D341Med (cell line): Measurements from ENCODE around the gene KCNG1.
A peak's percentile ranks its signal among the peaks of the same experiment; 100 is the strongest.

Experiments
- DNase-seq: peaks from one replicate; pipeline ENCODE4 v3.0.0; 2012; ENCODE audit warnings: low spot score

The KCNG1 gene

DNA sequence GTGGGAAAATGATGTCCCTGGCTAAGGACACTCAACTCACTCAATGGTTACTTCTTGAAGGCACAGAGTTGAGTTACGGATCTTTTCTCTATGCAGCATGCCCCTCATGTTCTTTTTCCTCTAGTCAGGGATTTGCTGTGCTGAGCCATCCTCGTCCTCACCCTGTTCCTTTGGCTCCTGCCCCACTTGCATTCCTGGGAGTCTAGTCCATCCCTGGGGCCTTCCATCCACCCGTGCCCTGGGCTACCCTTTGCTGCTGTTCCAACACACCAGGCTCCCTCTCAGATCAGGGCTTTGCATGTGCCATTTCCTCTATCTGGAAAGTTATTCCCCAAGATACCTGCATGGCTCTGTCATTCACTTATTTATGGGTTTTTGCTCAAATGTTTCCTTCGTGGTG, 13.3 kb upstream of the KCNG1 start:
- DNase-seq: no peak

DNA sequence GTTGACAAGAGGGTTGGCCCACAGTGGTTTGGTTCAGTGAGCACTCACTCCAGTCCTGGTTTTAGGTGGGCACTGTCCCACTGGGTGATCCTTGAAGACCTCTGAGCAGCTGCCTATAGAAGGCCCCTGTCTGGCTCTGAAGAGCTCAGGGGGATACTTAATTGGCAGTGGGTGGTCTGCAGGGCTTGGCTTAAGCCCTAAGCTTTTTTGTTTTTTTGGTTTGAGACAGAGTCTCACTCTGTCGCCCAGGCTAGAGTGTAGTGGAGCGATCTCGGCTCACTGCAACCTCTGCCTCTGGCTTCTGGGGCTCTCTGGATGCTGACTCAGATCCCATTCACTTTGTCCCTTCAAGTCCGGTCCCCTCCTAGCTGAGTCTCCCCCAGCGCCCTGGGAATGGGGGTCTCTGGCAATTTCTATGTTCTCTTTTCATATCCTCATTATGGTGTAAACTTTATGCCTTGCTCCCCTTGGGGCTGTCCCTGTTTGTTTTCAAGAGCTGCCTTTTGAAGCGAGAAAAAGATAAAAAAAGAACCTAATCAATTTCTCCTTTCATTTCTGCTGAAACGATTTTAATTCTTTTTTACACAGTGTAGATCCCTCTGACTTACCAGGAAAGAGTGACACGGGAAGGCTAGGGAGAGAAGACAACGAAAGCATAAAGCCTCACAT, 12.2 kb upstream of the KCNG1 start:
- no peak for DNase-seq

DNA sequence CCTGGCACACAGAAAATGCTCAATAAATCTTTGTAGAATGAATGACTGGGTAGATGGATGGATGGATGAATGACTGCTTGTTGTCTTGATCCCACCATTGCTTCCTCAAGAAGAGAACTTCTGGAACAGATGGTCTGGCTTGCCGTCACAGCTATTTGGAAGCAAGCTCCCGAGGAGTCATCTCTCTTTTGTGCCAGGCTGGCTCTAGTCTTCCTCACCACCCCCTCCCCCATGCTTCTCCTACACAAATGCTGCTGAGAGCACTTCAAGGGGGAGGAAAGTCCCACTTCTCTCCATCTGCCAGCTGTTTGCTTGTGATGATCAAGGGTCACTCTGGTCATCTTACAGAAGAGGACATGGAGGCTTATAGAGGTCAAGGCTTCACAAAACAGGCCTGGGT, 11.6 kb upstream of the KCNG1 start:
- DNase-seq: no peak

DNA sequence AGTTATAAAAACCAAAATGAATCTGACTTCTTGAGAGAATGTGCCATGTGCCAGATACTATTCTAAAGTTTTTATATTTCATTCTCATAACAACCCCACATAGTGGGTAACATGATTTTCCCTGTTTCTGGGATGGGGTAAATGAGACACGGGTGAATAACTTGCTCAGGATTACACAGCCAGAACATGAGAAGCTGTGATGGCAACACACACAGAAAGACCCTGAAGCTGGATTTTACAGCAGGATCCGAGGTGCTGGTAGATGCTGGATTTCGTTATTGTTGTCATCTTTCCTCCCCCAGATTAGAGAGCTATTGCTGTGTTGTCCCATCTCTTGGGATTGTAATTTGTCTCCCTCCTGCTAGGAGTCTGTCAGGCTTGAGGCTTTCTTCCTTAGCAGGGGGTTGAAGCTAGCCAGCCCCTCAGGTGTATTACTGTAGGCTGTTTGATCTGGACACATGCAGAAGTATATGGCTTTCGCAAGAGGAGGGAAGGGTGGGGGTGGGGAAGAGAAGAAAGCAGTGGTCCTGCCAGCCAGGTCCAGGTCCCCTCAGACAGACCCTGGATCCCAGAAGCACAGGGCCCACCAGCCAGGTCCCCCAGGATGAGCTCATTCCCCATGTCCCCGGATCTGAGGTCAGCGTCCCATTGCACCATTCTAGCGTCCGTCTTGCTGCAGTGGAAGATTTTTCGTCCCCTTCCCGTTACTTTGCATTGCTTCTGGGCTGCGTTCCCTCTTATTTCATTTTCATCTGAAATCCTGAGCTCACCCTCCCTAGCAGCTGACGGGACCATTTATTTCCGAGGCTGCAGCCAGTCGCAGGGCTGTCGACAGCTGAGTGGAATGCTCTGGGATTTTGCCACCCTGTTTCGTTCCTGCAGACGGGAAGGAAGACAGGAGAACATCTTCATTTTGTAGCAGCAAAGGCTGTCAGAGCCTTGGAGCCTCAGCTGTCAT, 7.3 kb upstream of the KCNG1 start:
- DNase-seq: no peak

DNA sequence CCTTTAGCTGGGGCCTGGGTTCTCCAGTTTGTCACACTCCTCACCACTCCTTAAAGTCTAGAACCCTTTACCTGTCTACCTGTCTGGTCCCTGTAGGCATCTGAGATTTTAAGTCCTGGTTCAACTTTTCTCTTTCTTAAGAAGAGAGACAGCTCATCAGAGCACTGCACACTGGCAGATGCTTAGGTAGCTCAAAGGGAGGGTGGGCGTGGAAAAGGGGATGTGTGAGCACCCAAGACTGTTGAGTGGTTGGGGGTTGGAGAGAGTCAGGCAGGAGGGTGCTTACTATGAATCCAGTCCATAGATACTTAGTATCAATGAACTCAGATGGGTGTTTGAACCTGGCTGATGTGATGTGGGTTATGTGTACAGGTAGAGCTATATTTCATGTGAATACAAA, 6.6 kb upstream of the KCNG1 start:
- no peak for DNase-seq

DNA sequence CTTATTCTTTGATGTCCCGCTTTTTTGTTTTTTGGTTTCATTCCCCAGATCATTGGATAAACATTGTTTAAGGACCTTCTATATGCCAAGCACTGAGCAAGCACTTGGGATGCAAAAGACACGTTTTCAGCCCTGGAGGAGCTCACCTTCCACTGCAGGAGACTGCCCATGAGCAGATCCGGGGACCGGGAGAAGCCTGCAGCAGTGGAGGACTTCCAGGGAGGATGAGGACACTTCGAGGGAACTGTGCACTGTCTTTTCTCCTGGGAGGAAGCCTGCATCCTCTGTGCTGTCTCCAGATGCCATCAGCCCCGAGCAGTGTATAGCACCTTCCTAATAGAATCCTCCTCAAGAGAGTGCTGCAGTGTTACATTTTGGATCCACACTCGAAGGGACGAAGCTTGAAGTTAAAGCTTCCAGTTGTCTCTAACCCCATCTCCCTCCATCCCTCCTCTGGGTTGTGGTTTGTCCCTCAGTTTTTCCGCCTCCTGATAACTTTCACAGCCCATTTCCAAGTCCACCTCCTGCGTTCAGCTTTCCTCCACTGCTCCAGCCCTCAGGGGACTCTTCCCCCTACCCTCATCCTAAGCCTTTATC, 5.8 kb upstream of the KCNG1 start:
- DNase-seq: no peak

DNA sequence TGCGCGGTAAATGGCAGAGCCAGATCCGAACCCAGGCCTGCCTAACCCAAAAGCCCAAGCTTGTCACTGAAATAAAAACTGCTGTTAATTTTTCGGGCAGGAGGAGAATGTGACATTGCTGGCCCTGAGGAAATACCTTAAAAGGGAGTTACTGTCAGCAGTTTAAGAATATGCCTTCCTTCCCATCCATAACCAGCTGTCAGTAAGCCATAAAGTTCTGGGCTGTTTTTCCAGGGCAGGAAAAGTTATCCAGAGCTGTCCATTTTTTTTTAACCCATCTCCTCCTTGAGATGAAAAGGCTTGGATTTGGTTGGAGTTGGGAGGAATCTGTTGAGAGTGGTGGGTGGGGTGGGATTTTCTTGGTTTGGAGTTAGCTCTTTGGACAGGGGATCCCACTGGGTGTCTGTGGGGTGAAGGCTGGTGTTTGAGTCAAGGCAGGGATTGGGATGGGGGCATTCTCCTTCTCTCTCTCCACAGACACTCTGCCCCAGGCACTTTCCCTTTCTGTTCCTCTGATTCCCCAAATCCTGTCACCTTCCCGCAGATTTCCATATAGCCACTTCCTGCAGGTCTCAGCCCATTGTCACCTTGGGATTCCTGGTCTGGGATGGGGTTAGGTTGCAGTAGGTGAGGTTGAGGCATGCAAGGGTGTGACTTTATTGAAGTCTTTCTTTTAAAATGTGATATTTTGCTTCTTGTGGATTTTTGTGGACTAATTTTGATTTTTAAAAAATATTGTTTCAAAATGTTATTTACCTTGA, 4.3 kb upstream of the KCNG1 start:
- no peak for DNase-seq

DNA sequence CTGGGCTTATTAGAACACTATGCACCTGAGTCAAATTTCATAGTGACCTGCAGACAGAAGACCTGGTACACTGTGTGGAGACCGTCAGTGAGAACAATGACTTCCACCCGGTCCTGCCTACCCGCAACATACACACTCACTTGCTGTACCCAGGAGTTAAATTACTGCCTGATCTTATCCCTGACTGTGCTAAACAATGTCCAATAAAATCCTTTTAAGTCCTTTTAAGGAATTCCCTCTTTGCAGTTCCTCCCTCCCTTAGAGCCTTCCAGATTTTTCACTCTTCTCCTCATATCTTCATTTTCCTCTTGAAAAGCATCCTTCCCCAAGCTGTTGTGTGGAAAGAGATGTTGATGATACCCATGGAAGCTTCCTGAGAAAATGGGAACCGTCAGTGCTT, 3.4 kb upstream of the KCNG1 start:
- no peak for DNase-seq

DNA sequence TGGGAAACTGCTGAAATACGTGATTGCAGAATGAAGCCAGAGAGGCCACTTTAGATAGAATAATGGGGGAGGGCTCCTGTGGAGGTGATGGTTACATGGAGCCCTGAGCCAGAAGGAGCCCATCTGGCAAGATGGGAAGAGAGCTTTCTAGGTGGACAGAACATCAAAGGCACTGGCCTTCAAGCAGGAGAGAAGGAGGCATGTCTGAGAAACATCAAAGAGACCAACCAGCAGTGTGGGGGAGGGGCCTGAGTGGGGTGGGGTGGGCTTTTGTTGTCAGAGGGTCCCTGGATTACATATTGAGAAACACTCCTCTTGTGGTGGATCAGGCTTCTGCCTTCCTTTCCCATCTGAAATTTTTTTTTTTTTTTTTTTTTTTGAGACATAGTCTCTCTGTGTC, 1.9 kb upstream of the KCNG1 start:
- no peak for DNase-seq

DNA sequence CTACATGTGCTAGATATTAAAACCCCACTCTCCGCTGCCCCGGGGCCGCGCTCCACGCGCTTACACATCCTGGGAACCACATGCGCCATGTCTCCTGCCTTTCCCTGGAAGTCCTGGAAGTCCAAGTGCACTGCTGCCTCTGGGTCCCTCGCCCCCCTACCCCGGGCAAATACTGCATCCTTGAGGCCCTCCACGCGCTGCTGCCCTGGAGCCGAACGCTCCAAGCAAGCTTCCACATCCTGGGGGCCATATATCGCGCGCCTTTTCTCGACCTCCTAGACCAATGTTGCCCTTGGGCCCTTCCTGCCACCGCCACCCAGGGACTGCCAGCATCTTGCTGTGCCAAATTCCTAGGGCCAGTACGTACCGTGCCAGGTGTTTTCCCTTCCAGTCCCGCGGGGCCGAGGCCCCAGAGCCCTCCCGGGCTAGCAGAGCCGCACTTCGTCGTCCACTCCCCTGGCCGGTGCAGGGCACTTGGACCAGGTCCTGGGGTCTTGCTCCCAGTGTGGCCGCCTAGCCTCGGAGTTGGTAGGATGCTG, 779 bp upstream of the KCNG1 start:
- DNase-seq: no peak

DNA sequence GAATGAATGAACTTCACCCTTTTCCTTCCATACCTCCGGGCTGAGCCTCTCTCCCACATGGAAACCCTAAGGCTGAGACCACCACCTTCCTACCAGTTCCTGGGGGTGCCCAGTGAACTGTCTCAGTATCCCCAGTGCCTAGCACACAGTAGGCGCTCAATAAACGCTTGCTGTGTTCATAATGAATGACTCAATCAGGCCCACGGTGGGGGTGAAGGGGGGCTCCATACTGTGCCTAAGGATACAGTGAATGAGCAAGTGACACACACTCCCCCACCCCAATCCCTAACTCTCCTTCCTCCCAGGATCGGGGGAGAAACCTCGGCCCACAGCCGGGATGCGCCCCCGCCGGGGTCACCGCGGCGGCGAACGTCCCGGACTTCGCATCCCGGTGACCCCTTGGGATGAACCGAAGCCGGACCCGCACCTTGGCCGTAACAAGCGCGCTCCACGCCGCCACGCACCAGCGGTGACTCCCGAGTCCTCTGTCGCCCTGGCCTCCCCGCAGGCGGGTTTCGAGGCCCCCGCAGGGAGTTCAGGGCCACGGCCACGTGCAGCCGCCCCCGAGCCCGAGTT, 592 bp downstream of the KCNG1 start:
- no peak for DNase-seq

DNA sequence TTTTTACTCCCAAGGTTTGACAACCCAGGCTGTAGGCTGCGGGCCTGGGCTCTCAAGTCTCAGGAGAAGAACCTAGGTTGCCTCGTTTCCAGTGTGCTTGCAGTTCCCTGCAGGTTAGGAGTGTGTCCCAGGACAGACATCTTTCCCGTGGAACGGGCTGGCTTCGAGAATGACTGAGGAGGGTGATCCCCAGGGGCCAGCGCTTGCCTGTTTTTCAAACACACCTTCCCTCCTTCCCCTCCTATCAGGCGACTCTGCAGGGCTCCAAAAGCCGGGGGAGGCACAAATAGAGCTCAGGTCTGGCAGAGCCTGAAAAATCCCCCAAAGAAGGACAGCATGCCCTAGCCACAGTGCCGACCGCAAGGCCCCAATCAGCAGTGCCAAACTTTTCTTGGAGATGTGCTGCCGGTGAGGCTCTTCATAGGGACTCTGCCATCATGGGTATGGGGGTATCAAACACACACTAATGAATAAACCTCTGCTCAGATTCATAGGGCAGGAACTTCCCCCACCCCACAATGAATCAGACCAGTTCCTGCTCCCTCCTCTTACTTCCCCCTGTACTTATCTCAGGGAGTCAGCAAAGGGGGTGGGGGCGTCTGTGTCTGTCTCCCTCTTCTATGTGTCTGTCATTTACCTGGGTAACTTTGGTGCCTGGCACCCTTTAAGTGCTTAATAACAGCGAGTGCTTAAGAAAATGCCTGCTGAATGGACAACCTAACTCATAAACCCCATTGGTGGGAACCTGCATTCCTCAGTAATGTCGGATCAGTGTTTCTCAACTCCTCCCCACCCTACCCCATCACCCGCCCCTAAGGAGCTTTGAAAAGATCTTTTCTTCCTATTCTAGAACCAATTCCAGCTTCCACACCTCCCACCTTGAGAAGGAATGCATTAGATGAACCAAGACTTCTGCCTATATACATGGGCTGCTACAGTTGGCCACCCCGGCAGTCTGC, 1.6 kb downstream of the KCNG1 start:
- no peak for DNase-seq

DNA sequence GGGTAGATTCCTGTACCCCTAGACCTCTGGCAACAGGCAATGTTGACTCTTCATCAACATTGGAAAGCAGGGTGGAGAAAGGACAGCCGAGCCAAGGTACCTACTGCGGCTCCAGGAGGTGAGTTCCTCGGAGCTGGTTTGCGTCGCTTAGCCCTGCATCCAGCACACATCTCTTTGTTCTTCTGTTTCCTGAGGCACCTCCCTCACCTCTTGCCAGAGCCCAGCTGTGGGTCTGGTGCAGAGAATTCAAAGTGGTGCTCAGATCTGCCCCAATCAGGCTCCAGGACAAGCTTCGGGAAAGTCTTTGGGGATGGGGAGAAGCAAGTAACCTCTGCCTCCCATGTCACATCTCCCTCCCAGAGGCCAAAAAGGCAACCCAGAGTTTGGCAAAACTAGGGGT, 2.2 kb downstream of the KCNG1 start:
- DNase-seq: no peak

DNA sequence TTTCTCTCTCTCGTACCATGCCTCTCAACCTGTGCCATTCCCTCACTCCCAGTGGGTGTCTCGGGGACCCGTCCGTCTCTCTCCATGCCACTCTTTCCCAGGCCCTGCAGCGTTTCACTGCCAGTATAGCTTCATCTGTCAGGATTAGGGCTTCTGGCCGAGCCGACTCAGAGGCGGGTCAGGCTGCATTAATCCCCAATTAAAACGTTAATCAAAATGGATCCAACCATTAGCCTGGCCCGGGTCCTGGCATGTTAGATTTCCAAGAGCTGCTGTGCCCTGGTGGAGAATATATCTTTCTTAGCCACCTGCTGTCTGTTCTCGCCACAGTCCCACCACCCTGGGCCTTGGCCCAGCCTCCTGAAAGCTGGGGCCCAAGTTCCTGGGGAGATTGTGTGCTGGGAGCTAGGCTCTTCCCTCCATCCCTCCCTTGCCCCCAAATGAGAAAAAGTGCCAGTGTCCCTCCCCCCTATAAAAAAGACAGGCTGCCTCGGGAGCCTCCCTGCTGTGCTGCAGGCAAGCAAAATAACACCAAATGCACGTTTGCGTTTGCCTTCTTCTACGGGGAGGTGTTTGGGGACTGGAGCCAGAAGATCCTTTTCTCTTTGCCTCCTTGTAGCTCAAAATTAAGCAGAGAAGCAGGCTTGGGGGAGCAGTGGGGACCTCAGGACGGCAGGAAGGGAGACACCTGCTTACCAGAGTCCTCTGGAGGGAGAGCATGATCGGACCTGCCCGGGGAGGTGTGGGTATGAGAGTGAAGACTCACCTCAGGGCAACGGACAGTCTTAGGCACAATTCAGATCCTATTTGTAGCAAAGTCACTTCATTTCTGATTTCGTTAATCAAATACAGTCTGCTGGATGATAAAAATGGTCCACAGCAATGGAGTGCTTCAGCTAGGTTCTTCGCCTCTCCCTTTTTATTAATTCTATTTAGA, 3.0 kb downstream of the KCNG1 start:
- DNase-seq: peak; percentile 63

DNA sequence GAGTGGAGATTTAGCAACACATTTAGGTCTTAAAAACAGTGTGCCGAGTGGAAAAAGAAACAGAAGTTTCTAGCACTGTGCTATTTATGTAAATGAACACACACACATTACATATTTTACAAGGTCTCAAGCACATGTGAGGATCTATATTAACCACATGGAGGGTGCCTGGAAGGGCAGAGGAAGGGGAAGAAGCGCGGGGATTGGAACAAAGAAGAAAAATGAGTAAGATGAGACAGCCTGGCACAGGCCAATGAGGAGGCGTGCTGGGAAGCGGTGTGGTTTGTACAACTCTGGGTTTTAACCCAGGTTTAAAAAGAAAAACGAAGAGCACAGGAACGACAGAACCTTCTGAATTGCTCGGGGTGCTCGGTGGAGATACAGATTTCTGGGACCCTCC, 5.7 kb downstream of the KCNG1 start:
- no peak for DNase-seq

DNA sequence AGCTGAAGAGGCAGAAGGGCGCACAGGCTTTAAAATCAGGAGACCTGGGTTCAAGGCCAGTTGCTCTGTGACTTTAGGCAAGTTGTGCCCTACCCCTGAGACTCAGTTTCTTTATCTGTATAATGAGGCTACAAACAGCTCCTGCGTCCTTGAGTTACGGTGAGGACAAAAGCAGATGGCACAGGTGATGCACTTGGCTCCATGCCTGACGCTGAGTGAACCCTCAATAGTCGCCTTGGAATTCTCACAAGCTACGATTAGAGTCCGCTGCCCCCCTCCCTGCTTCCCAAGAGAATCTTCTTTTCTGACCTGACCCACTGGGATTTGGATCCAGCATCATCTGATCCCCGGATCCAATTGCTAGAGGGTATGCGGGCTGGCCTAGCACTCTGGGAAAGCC, 6.4 kb downstream of the KCNG1 start:
- no peak for DNase-seq

DNA sequence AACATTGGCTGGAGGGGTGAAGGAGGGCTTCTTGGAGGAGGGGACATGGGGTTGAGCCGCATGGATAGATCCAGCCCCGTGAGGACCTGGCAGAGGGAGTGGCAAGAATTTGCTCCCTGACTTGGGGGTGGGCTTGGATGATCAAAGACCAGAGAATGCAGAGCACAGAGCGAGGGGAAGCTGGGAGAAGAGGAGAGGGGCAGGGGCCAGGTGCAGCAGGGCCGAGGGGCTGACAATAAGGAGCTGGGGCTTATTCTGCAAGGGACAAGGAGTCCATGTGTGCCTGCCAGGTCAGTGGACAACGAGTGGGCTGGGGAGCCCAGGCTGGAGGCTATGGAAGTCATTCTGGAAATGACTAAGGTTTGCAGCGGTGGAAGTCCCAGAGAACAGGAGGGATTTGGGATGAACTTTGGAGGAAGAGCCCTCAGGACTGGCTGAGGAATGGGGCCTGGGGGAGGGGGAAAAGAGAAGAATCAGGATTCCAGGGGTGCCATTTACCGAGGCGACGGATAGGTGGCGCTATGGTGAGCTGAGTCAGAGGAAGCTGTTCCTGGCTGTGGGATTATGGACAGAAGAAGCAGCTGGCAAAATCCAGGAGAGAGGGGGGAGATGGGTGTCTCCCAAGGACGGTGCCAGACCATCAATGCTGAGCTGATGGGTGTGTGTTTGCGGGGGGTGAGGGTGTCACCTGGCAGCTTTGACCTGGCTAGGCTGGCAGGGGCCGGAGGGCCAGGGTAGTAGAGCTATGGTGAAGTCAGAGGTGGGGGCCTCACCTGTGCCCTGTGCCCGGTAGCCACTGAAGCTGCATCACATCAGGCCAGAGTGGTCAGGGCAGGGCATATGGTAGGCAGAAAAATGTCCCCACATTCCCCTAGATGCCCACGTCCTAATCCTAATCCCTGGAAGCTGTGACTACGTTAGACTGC, 7.8 kb downstream of the KCNG1 start:
- peak; percentile 86 for DNase-seq

DNA sequence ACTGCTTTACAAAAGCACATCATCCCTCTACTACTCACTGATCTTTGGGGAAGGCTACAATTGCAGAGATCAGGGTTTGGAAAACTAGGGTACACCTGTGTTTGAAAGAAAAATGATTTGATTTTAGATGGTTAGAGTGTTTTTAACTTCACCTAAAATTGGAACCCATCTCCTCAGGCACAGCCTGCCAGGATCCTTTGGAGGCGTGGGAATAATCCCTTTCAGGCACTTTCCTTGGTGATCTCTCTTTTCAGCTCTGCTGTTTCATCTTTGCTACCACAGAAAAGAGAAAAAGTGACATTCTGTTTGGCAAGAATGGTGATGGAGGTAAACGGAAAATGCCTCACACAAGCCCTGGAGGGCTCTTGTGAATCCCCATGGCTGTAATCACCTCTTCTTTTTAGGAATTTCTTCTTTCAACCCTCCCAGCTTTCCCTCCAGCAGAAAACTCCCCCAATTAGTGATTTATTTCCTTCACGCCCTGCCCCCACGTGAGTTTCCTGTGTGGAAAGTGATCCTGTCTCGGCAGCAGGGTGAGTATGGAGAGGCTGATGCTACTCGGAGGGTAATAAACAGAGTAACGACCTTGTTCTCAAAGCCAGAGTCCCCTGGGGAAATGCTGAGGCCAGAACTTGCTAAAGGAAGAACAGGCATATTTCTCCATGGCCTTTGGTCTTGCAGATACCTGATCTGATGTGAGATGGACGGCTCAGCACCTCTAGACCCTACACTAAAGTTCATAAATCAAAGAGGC, 9.2 kb downstream of the KCNG1 start:
- no peak for DNase-seq
